Mesodermal cell (in vitro differentiated cells): ENCODE results near the gene FAM210B.
A peak's percentile ranks its signal among the peaks of the same experiment; 100 is the strongest.
"Not testable (repeated sequence)": the region's sequence is repeated elsewhere in the genome, so short reads cannot be mapped to it uniquely, and the experiment has no call there.

Source experiments
- H3K27ac ChIP-seq: 2 replicates; pipeline ENCODE4 v1.7.0; 2013; ENCODE audit warnings: mild to moderate bottlenecking, low read depth, low read length, moderate library complexity; ENCODE audit not compliant: severe bottlenecking
- H3K36me3 ChIP-seq: 2 replicates; pipeline ENCODE4 v1.7.1; 2013; ENCODE audit warnings: mild to moderate bottlenecking, low read length, moderate library complexity; ENCODE audit not compliant: control insufficient read depth, insufficient read depth
- H3K4me1 ChIP-seq: one replicate; pipeline ENCODE4 v1.7.1; 2013; ENCODE audit warnings: mild to moderate bottlenecking, low read length; ENCODE audit not compliant: insufficient read depth, control insufficient read depth, poor library complexity, severe bottlenecking
- H3K4me3 ChIP-seq: 2 replicates; pipeline ENCODE4 v1.7.0; 2013; ENCODE audit warnings: low read length, control low read depth, mild to moderate bottlenecking; ENCODE audit not compliant: insufficient read depth, poor library complexity, severe bottlenecking; ENCODE audit errors: extremely low read depth
- H3K9me3 ChIP-seq: 2 replicates; pipeline ENCODE4 v1.7.1; 2013; ENCODE audit warnings: mild to moderate bottlenecking, low read length, moderate library complexity; ENCODE audit not compliant: control insufficient read depth
- WGBS, 2 experiments: methylation state at CpG; one replicate each; pipeline ENCODE4 v1.1.5; 2013; ENCODE audit warnings: missing lambda C conversion rate in 2 of 2; ENCODE audit not compliant: insufficient coverage in 2 of 2; 5-methylcytosine and 5-hydroxymethylcytosine counted together

Gene FAM210B

GRCh38 chr20:56392132-56392880 lies 33.5 kb downstream of the FAM210B start, which contains the start of the genes AURKA and CSTF1:
Gene AURKA (minus strand): TSS chr20:56392215. CDS start chr20:56388197, 4,018 bp downstream.
Gene CSTF1 (plus strand): TSS chr20:56392645. CDS start chr20:56395553, 2,908 bp downstream.
- H3K36me3 ChIP-seq: peaks cover 62% of the 10 kb centered on the region
- H3K27ac ChIP-seq: peak within 1 kb of the TSS; percentile 90
- 0% methylated on average over 48 to 49 of the region's 53 CpGs for WGBS, 2 experiments
- H3K9me3 ChIP-seq: no peaks in the 10 kb centered on the region
- peak within 1 kb of the TSS; percentile 90 for H3K4me3 ChIP-seq
- H3K4me1 ChIP-seq: peaks cover 13% of the 10 kb centered on the region

DNA sequence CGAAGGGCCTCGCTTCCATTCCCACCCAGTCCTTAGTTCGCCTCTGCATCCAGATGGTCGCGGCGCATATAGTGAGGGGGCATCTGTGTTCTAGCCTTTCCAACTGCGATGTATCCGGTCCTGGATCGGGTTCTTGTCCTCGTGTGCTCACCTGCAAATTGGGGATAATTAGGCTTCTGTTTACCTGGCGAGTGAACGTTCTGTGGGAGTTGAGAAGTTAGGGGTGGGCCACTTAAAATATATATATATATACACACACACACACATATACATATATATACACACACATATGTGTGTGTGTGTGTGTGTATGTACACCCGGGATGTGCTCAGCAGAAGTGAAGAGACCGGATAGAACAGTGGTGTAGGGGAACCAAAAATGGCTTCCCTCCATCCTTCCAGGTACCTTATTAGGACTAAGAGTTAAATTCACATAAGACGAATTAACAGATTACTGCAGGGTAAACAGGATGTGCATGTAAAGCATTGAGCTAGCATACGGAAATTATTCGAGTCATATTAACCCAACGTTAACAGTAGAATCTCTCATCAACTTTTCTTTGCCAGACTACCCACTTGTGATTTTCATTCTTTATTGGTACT lies 34.2 kb downstream of the FAM210B start:
- peak overlapping the region; percentile 90 for H3K4me3 ChIP-seq
- no peaks in the 10 kb centered on the region for H3K9me3 ChIP-seq
- H3K4me1 ChIP-seq: peaks cover 13% of the 10 kb centered on the region
- H3K27ac ChIP-seq: peak overlapping the region; percentile 90
- WGBS, 2 experiments: 0 to 11% methylated on average over 8 of the region's 18 CpGs
- H3K36me3 ChIP-seq: peaks cover 62% of the 10 kb centered on the region

DNA sequence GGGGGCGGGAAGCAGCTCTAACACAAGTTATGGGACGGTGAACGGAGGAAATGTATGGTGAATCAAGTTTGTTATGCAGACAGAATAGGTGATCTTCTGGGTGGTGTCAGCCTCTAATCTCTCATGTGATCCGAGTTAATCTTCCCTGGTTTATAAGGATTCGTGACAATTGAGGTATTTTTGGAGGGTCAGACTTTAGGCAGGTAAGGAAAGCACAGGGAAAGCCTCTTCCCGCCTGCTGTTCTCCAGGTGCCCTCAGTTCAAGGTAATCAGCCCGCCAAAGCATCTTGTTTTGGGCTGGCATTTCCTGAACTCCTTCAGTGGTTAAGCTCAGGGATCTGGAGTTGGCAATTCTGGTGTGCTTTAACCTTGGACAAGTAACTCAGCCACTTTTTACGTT lies 34.9 kb downstream of the FAM210B start:
- H3K36me3 ChIP-seq: peaks cover 62% of the 10 kb centered on the region

DNA sequence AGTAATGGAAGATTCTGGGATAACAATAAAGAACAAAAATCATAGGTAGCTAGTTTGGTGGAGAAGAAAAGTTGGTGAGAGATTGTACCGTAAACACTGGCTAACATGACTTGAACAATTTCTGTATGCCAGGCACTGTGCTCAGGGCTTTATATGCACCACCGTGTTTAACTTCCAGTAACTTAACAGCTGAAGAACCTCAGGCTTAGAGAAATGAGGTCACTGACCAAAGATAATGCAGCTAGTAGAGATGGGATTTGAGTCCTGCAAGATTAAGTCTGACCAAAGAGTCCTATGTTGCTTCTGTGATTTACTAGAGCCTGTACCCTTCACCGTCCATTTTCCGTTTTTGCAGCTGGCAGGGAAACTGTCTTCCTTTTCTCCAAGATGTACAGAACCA lies 36.4 kb downstream of the FAM210B start:
- Histone ChIP-seq H3K9me3 (no peaks in the 10 kb centered on the region), H3K36me3 (peaks cover 59% of the 10 kb centered on the region), H3K27ac (no peak overlapping the region), H3K4me3 (no peak overlapping the region), H3K4me1 (peaks cover 11% of the 10 kb centered on the region)
- 94 to 95% methylated on average over 3 to 4 of the region's 4 CpGs for WGBS, 2 experiments

More for the DNA sequence above, 34.9 kb downstream of the FAM210B start:
- Histone ChIP-seq H3K27ac (no peak overlapping the region), H3K9me3 (no peaks in the 10 kb centered on the region), H3K4me1 (peaks cover 13% of the 10 kb centered on the region), H3K4me3 (peak overlapping the region; percentile 90)
- WGBS, 2 experiments: 66 to 72% methylated on average over 7 of the region's 8 CpGs

DNA sequence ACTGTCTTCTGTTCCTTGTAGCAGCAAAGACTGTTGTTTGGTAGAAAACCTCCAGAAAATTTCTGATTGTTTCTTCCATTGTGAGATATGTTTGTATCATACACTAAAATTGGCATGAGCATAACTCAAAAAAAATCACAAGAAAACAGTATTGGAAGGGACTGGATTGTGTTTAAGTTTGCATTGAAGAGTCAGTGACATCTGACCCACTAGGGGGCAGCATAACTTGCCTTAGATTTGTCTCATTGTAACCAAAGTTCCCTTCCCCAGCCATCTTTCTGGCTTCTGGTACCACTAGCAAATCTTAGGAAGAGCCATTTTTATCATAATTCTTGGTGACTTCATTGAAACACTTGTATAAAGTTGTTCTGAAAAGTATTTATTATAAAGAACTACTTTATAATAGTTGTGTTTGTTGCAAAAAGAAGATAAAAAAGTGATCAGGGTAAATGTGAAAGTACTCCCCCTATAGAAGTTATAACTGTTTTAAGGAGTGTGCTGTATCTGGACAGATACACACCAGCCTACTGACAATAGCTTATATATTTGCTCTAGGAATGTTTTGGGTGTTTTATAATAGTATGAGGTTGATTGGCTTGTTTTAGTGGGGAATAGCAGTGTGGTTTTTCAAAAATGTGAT lies 41.3 kb downstream of the FAM210B start:
- no peaks in the 10 kb centered on the region for H3K4me1 ChIP-seq
- H3K36me3 ChIP-seq: peaks cover 95% of the 10 kb centered on the region
- no peak overlapping the region for H3K4me3 ChIP-seq
- H3K27ac ChIP-seq: no peak overlapping the region
- no peaks in the 10 kb centered on the region for H3K9me3 ChIP-seq

DNA sequence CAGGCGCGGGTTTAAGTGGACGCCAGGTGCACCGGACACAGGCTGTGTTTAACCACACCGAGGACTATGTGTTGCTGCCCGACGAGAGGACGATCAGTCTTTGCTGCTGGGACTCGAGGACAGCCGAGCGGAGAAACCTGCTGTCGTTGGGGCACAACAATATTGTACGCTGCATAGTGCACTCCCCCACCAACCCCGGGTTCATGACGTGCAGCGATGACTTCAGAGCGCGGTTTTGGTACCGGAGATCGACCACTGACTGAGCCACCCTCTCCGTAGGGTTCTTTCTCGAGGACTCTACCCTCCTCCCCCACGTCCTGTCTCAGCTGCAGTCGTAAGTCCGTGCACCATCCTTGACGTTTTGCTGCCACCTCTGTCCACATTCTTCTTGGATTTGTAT lies 44.7 kb downstream of the FAM210B start:
- WGBS, 2 experiments: 95 to 97% methylated on average over 23 to 24 of the region's 26 CpGs
- Histone ChIP-seq H3K4me3 (no peak overlapping the region), H3K36me3 (peaks cover 92% of the 10 kb centered on the region), H3K9me3 (no peaks in the 10 kb centered on the region), H3K4me1 (peaks cover 3% of the 10 kb centered on the region), H3K27ac (no peak overlapping the region)

DNA sequence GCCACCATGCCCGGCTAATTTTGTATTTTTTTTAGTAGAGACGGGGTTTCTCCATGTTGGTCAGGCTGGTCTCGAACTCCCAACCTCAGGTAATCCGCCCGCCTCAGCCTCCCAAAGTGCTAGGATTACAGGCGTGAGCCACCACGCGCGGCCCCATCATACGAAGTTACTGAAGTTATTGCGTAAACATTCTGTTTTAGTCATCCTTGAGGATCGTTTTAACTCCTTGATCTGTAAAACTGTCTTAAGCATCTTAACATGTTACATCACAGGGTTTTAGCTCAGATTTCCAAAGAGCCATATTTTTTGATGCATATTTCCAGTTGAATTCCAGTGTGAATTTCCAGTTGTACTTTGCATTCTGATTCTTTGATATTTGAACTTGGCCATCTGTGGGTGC lies 46.6 kb downstream of the FAM210B start:
- not testable (repeated sequence) for H3K9me3 ChIP-seq
- WGBS, 2 experiments: 97 to 99% methylated on average over 9 to 11 of the region's 12 CpGs
- H3K36me3 ChIP-seq: peaks cover 92% of the 10 kb centered on the region

GRCh38 chr20:56406910-56407309 lies 48.1 kb downstream of the FAM210B start:
- Histone ChIP-seq H3K4me1 (peaks cover 10% of the 10 kb centered on the region), H3K27ac (no peak overlapping the region), H3K4me3 (no peak overlapping the region), H3K36me3 (peaks cover 77% of the 10 kb centered on the region), H3K9me3 (no peaks in the 10 kb centered on the region)
- WGBS, 2 experiments: 100% methylated on average over 1 of the region's 3 CpGs; no CpG with 5 or more reads in 1 of the 2 experiments

More for the DNA sequence above, 46.6 kb downstream of the FAM210B start:
- H3K27ac ChIP-seq, H3K4me1 ChIP-seq, H3K4me3 ChIP-seq: not testable (repeated sequence)

DNA sequence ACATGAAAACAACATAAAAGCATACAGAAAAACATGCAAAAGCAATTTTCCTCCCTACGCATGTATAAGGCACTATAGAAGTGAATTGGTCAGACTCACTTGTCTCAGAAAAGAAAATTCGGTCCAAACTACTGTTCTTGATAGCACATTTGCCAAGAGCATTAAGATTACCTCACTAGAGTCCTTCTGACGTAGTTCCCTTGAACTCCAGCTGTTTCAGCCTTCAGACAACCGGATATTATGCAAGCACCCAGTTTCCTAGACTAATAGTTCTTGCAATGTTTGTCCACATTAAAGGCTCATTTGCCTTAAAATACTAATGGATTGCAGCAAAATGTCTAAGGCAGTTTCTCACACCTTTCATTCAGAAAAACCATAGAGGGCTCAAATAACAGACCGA lies 50.7 kb downstream of the FAM210B start:
- Histone ChIP-seq H3K9me3 (no peaks in the 10 kb centered on the region), H3K4me1 (peaks cover 12% of the 10 kb centered on the region), H3K27ac (no peak overlapping the region), H3K36me3 (peaks cover 51% of the 10 kb centered on the region), H3K4me3 (no peak overlapping the region)
- 89 to 93% methylated on average over 2 to 3 of the region's 5 CpGs for WGBS, 2 experiments

- H3K4me3 ChIP-seq: no peak overlapping the region
- H3K9me3 ChIP-seq: no peaks in the 10 kb centered on the region
- peaks cover 47% of the 10 kb centered on the region for H3K36me3 ChIP-seq
- H3K4me1 ChIP-seq: peaks cover 17% of the 10 kb centered on the region
- WGBS, 2 experiments: no CpG with 5 or more reads among the region's 1 CpG
- H3K27ac ChIP-seq: no peak overlapping the region
These were observed 51.2 kb downstream of the FAM210B start for GRCh38 chr20:56409956-56410355.
